ENCODE data around the gene POLRMT.

The POLRMT gene

GRCh38 chr19:633068-633785, at the start of gene POLRMT:
Gene POLRMT, minus strand, starts transcription at chr19:633537. Its CDS starts 25 bp downstream, at chr19:633512.
- peak within 1 kb of the TSS; percentile 89 for H3K4me3 ChIP-seq (ENCODE audit: low read depth, low read length)
- DNase-seq (ENCODE audit: low read depth), result peak; percentile 97
- in situ Hi-C loops (cut with HindIII; ENCODE audit: low sequenced_read_pairs), result no loop called here
- TF ChIP-seq CTCF (IDR thresholded peaks at IDR 0.05; ENCODE audit: low read depth, low read length, missing control alignments), result no peak

GRCh38 chr19:682678-683320, 49.5 kb upstream of the POLRMT start:
- DNase-seq (ENCODE audit: low read depth), result no peak
- in situ Hi-C loops (cut with HindIII; ENCODE audit: low sequenced_read_pairs), result no loop called here
- TF ChIP-seq CTCF (IDR thresholded peaks at IDR 0.05; ENCODE audit: low read depth, low read length, missing control alignments), result no peak
- H3K4me3 ChIP-seq (ENCODE audit: low read depth, low read length), result no peak overlapping the region

GRCh38 chr19:681029-682019, 48.0 kb upstream of the POLRMT start:
- in situ Hi-C loops (cut with HindIII; ENCODE audit: low sequenced_read_pairs), result no loop called here
- peak overlapping the region; percentile 47 for H3K4me3 ChIP-seq (ENCODE audit: low read depth, low read length)
- no peak for TF ChIP-seq CTCF (IDR thresholded peaks at IDR 0.05; ENCODE audit: low read depth, low read length, missing control alignments)
- DNase-seq (ENCODE audit: low read depth), result no peak

- DNase-seq (ENCODE audit: low read depth), result peak; percentile 92
- H3K4me3 ChIP-seq (ENCODE audit: low read depth, low read length), result peak overlapping the region; percentile 54
- no peak for TF ChIP-seq CTCF (IDR thresholded peaks at IDR 0.05; ENCODE audit: low read depth, low read length, missing control alignments)
- in situ Hi-C loops (cut with HindIII; ENCODE audit: low sequenced_read_pairs), result no loop called here
Observed at GRCh38 chr19:680287-681028, 47.1 kb upstream of the POLRMT start.

- no peak for TF ChIP-seq CTCF (IDR thresholded peaks at IDR 0.05; ENCODE audit: low read depth, low read length, missing control alignments)
- peak; percentile 35 for DNase-seq (ENCODE audit: low read depth)
- H3K4me3 ChIP-seq (ENCODE audit: low read depth, low read length), result peak overlapping the region; percentile 54
- in situ Hi-C loops (cut with HindIII; ENCODE audit: low sequenced_read_pairs), result no loop called here
Observed at GRCh38 chr19:679418-680286, 46.3 kb upstream of the POLRMT start.

All from astrocyte of the cerebellum (primary cell).